Natural killer cell (primary cell): ENCODE measurements around the gene TMEM115. TPM values are rescaled to one million over a fixed set of nuclear protein-coding genes. Genes with fewer than 3 reads are reported as not detected.

ENCODE experiments used
- ATAC-seq, 3 donors: fragments of 150-1000 bp in 2 of 3; fragments of 200-7000 bp in 1 of 3; cut with Tn5 transposase; 1 replicate in 1 of 3; 2 replicates in 2 of 3; pipeline ENCODE4 v1.10.0; 2021; ENCODE audit warnings: mild to moderate bottlenecking in 2 of 3, moderate library complexity in 2 of 3
- DNase-seq, 2 donors: peaks; one replicate each; pipeline versions ENCODE4 v3.0.0 to v3.0.0-alpha.2; 2013 to 2021; ENCODE audit warnings: mixed read lengths in 1 of 2
- H3K27ac ChIP-seq: one replicate; pipeline ENCODE4 v1.5.1; 2013; ENCODE audit warnings: mild to moderate bottlenecking, low read length
- H3K27me3 ChIP-seq: one replicate; pipeline ENCODE4 v1.6.1; 2013; ENCODE audit warnings: low read length; ENCODE audit not compliant: control insufficient read depth, insufficient read depth
- H3K36me3 ChIP-seq: one replicate; pipeline ENCODE4 v1.6.1; 2013; ENCODE audit warnings: low read length; ENCODE audit not compliant: control insufficient read depth, insufficient read depth
- H3K4me1 ChIP-seq: one replicate; pipeline ENCODE4 v1.6.1; 2013; ENCODE audit warnings: low read length; ENCODE audit not compliant: control insufficient read depth, insufficient read depth
- H3K4me3 ChIP-seq: one replicate; pipeline ENCODE4 v1.5.1; 2013; ENCODE audit warnings: low read length
- H3K9me3 ChIP-seq: one replicate; pipeline ENCODE4 v1.6.1; 2013; ENCODE audit warnings: low read length; ENCODE audit not compliant: control insufficient read depth, insufficient read depth
- H3K27ac Mint-ChIP-seq, 2 donors: one replicate each; pipeline ENCODE4 v1.8.0; 2022; ENCODE audit warnings: mild to moderate bottlenecking in 2 of 2, mixed read lengths in 2 of 2, moderate library complexity in 1 of 2
- H3K27me3 Mint-ChIP-seq, 2 donors: one replicate each; pipeline ENCODE4 v1.8.0; 2022; ENCODE audit warnings: low read depth in 2 of 2, mixed read lengths in 2 of 2
- H3K36me3 Mint-ChIP-seq: one replicate; pipeline ENCODE4 v1.8.0; 2022; ENCODE audit warnings: mixed read lengths
- H3K4me1 Mint-ChIP-seq, 2 donors: one replicate each; pipeline ENCODE4 v1.8.0; 2022; ENCODE audit warnings: mixed read lengths in 2 of 2
- H3K4me3 Mint-ChIP-seq: one replicate; pipeline ENCODE4 v1.8.0; 2022; ENCODE audit warnings: mild to moderate bottlenecking, moderate library complexity, mixed read lengths
- H3K9me3 Mint-ChIP-seq, 2 donors: one replicate each; pipeline ENCODE4 v1.8.0; 2022; ENCODE audit warnings: mixed read lengths in 2 of 2
- CTCF ChIP-seq: fragments of 200-600 bp; IDR thresholded peaks from one replicate; pipeline ENCODE4 v1.8.0; 2022; ENCODE audit warnings: antibody characterized with exemption
- WGBS: methylation state at CpG from one replicate; pipeline ENCODE4 v1.1.7; 2013; ENCODE audit warnings: missing lambda C conversion rate; ENCODE audit not compliant: insufficient coverage; 5-methylcytosine and 5-hydroxymethylcytosine counted together
- intact Hi-C: fragments of 100-400 bp; cut with micrococcal nuclease; formaldehyde crosslinking; loops from one replicate; pipeline ENCODE4 v1.14.2; 2022
- total RNA-seq, 4 donors: library from RNA; stranded (reverse); fragments of 120-200 nt in 1 of 4; gene quantifications; one replicate each; pipeline versions ENCODE4 v1.2.3 to v1.2.4, GENCODE V29; 2013 to 2022

The TMEM115 gene
- total RNA-seq, 3 donors from 2014 or later (not counting 1 experiment from before 2014, with no cell fraction given): 15.3 to 24.3 (median 22.7) TPM

- Mint-ChIP-seq H3K9me3 (no peaks in the 10 kb centered on the region), H3K4me1 (peaks cover 44 to 70% of the 10 kb centered on the region in 2 donors), H3K4me3 (peak overlapping the region; percentile 4), H3K27me3 (no peaks in the 10 kb centered on the region), H3K27ac (peak overlapping the region in 1 of 2 donors; percentile 56), H3K36me3 (no peaks in the 10 kb centered on the region)
- H3K27ac ChIP-seq: no peak overlapping the region
- intact Hi-C loops: loop anchor here (10.0 kb wide), 1 partner anchor 1031 kb away; the partner anchor contains the start of gene MANF
- no peak for TF ChIP-seq CTCF
- no peak overlapping the region for H3K4me3 ChIP-seq
- no peaks in the 10 kb centered on the region for H3K27me3 ChIP-seq
- H3K4me1 ChIP-seq: peaks cover 62% of the 10 kb centered on the region
- ATAC-seq (no peak), DNase-seq (no peak)
- H3K9me3 ChIP-seq: no peaks in the 10 kb centered on the region
- H3K36me3 ChIP-seq: peaks cover 58% of the 10 kb centered on the region
- WGBS: 96% methylated on average over 5 of the region's 5 CpGs
Measured at GRCh38 chr3:50354186-50354764, 5.0 kb downstream of the TMEM115 start.

- no peaks in the 10 kb centered on the region for H3K36me3 Mint-ChIP-seq
- ATAC-seq: no peak
- intact Hi-C loops: loop anchor here (10.0 kb wide), 1 partner anchor 1031 kb away; the partner anchor contains the start of gene MANF
- no peak for TF ChIP-seq CTCF
- H3K36me3 ChIP-seq: peaks cover 66% of the 10 kb centered on the region
- H3K27me3 ChIP-seq: no peaks in the 10 kb centered on the region
- H3K9me3 ChIP-seq: no peaks in the 10 kb centered on the region
- peaks cover 43 to 71% of the 10 kb centered on the region in 2 donors for H3K4me1 Mint-ChIP-seq
- DNase-seq: no peak
- H3K27ac ChIP-seq: no peak overlapping the region
- peaks cover 64% of the 10 kb centered on the region for H3K4me1 ChIP-seq
- H3K4me3 Mint-ChIP-seq: no peak overlapping the region
- H3K9me3 Mint-ChIP-seq: no peaks in the 10 kb centered on the region
- H3K4me3 ChIP-seq: no peak overlapping the region
- WGBS: 92% methylated on average over 12 of the region's 12 CpGs
- H3K27me3 Mint-ChIP-seq: no peaks in the 10 kb centered on the region
- H3K27ac Mint-ChIP-seq: peak overlapping the region; percentile 35 to 60
Measured at GRCh38 chr3:50353245-50354004, 5.9 kb downstream of the TMEM115 start.

- DNase-seq (peak in 1 of 2 donors; percentile 38), ATAC-seq (no peak)
- H3K27ac ChIP-seq: no peak overlapping the region
- peaks cover 64% of the 10 kb centered on the region for H3K4me1 ChIP-seq
- peaks cover 71% of the 10 kb centered on the region for H3K36me3 ChIP-seq
- Mint-ChIP-seq H3K27me3 (no peaks in the 10 kb centered on the region), H3K4me3 (no peak overlapping the region), H3K4me1 (peaks cover 36 to 71% of the 10 kb centered on the region in 2 donors), H3K36me3 (no peaks in the 10 kb centered on the region), H3K9me3 (no peaks in the 10 kb centered on the region), H3K27ac (peak overlapping the region; percentile 35 to 60)
- no peak for TF ChIP-seq CTCF
- intact Hi-C loops: loop anchor here (10.0 kb wide), 1 partner anchor 1032 kb away; the partner anchor contains the start of gene MANF
- H3K27me3 ChIP-seq: no peaks in the 10 kb centered on the region
- no peaks in the 10 kb centered on the region for H3K9me3 ChIP-seq
- H3K4me3 ChIP-seq: no peak overlapping the region
- 72% methylated on average over 2 of the region's 2 CpGs for WGBS
Measured at GRCh38 chr3:50352781-50353180, 6.5 kb downstream of the TMEM115 start.
